ENCODE measurements around the gene CAPN2. TPM values are rescaled to one million over a fixed set of nuclear protein-coding genes. Genes with fewer than 3 reads are reported as not detected.

Gene CAPN2
- total RNA-seq, 1 experiment from 2014 or later = not detected

GRCh38 chr1:223717695-223718363 is 5.5 kb downstream of the CAPN2 start:
- Histone ChIP-seq H4K20me1 (ENCODE audit: insufficient read depth, low read depth, low read length) (no peaks in the 10 kb centered on the region), H3K36me3 (ENCODE audit: insufficient read depth, low read length) (no peaks in the 10 kb centered on the region), H3K27me3 (ENCODE audit: low read length) (no peaks in the 10 kb centered on the region), H3K4me2 (ENCODE audit: low read depth, low read length, poor library complexity, severe bottlenecking) (no peak overlapping the region), H3K4me1 (ENCODE audit: low read length) (no peaks in the 10 kb centered on the region), H3K9ac (ENCODE audit: low read length) (no peak overlapping the region), H2AFZ (ENCODE audit: low read length) (no peak overlapping the region), H3K27ac (ENCODE audit: low read length) (no peak overlapping the region), H3K4me3 (ENCODE audit: low read length) (no peak overlapping the region), H3K79me2 (ENCODE audit: low read length) (no peaks in the 10 kb centered on the region), H3K9me3 (ENCODE audit: low read length) (no peaks in the 10 kb centered on the region), H3K9me2 (replicated peaks; ENCODE audit: insufficient read depth, low read length) (no peaks in the 10 kb centered on the region)
- no peak for DNase-seq

DNA sequence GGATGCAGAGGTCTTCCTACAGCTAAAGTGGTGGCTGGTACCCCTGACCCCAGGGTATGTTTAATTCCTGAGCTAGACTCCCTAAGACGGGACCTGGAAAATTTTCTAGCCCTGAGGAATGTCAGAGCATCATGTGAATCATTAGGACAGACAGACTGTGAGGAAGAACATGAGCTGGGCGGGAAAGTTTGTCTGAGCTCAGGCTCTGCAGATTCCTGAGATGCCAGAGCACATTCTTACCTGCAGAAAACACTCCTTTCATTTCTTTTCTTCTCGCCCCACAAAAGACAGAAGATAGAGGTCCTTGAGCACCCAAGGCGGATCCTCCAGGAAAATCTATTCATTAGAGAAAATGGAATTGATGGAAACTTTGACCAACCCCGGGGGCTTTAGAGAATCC is 6.5 kb downstream of the CAPN2 start:
- no peaks in the 10 kb centered on the region for H3K4me1 ChIP-seq (ENCODE audit: low read length)
- no peaks in the 10 kb centered on the region for H3K36me3 ChIP-seq (ENCODE audit: insufficient read depth, low read length)
- H3K9me2 ChIP-seq (replicated peaks; ENCODE audit: insufficient read depth, low read length) = no peaks in the 10 kb centered on the region
- no peak overlapping the region for H3K9ac ChIP-seq (ENCODE audit: low read length)
- no peak overlapping the region for H2AFZ ChIP-seq (ENCODE audit: low read length)
- H3K9me3 ChIP-seq (ENCODE audit: low read length) = no peaks in the 10 kb centered on the region
- no peak for DNase-seq
- no peaks in the 10 kb centered on the region for H3K79me2 ChIP-seq (ENCODE audit: low read length)
- no peak overlapping the region for H3K4me3 ChIP-seq (ENCODE audit: low read length)
- H3K4me2 ChIP-seq (ENCODE audit: low read depth, low read length, poor library complexity, severe bottlenecking) = no peak overlapping the region
- no peak overlapping the region for H3K27ac ChIP-seq (ENCODE audit: low read length)
- H4K20me1 ChIP-seq (ENCODE audit: insufficient read depth, low read depth, low read length) = no peaks in the 10 kb centered on the region
- H3K27me3 ChIP-seq (ENCODE audit: low read length) = no peaks in the 10 kb centered on the region

GRCh38 chr1:223720971-223721591 is 8.7 kb downstream of the CAPN2 start:
- Histone ChIP-seq H4K20me1 (ENCODE audit: insufficient read depth, low read depth, low read length) (no peaks in the 10 kb centered on the region), H3K79me2 (ENCODE audit: low read length) (no peaks in the 10 kb centered on the region), H3K9me3 (ENCODE audit: low read length) (no peaks in the 10 kb centered on the region), H3K4me1 (ENCODE audit: low read length) (no peaks in the 10 kb centered on the region), H3K27ac (ENCODE audit: low read length) (no peak overlapping the region), H3K4me2 (ENCODE audit: low read depth, low read length, poor library complexity, severe bottlenecking) (no peak overlapping the region), H3K4me3 (ENCODE audit: low read length) (no peak overlapping the region), H3K27me3 (ENCODE audit: low read length) (no peaks in the 10 kb centered on the region), H3K36me3 (ENCODE audit: insufficient read depth, low read length) (no peaks in the 10 kb centered on the region), H3K9ac (ENCODE audit: low read length) (no peak overlapping the region), H2AFZ (ENCODE audit: low read length) (no peak overlapping the region), H3K9me2 (replicated peaks; ENCODE audit: insufficient read depth, low read length) (no peaks in the 10 kb centered on the region)
- no peak for DNase-seq

DNA sequence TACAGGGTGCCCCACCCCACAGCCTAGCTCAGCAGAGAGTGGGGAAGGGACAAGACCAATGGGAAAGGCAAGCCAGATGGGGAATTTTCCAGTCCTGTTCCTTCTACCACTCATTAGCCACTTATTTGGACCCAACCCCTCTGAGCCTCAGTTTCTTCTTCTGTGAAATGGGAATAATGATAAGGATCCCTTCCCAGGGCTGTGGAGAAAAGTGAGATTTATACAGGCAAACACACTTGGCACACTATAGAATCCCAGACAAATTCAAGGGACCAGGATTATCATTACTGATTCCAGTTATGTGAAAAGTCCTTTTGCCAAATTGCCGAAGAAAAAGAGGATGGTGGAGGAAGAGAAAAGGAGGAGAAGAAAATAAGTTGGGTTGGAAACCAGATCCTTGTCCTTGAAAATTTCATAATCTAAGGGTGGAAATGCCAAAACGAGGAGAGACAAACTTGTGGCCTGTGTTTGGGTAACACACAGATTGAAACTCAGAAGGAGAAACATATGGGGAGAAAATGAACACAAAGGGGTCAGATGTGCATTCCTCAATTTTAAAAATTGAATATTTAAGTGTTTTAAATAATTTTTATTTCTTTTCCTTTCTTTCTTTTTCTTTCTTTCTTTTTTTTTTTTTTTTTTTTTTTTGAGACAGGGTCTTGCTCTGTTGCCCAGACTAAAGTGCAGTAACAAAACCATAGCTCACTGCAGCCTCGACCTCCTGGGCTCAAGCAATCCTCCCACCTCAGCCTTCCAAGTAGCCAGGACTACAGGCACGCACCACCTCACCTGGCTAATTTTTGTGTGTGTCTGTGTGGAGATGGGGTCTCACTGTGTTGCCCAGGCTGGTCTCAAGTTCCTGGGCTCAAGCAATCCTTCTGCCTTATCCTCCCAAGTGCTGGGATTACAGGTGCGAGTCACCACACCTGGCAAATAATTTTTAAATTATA is 9.6 kb downstream of the CAPN2 start:
- H3K27me3 ChIP-seq (ENCODE audit: low read length) = no peaks in the 10 kb centered on the region
- H3K4me1 ChIP-seq (ENCODE audit: low read length) = no peaks in the 10 kb centered on the region
- no peak overlapping the region for H3K9ac ChIP-seq (ENCODE audit: low read length)
- H3K36me3 ChIP-seq (ENCODE audit: insufficient read depth, low read length) = no peaks in the 10 kb centered on the region
- no peaks in the 10 kb centered on the region for H4K20me1 ChIP-seq (ENCODE audit: insufficient read depth, low read depth, low read length)
- no peak overlapping the region for H3K4me3 ChIP-seq (ENCODE audit: low read length)
- H3K9me2 ChIP-seq (replicated peaks; ENCODE audit: insufficient read depth, low read length) = no peaks in the 10 kb centered on the region
- no peaks in the 10 kb centered on the region for H3K79me2 ChIP-seq (ENCODE audit: low read length)
- H3K9me3 ChIP-seq (ENCODE audit: low read length) = no peaks in the 10 kb centered on the region
- H3K4me2 ChIP-seq (ENCODE audit: low read depth, low read length, poor library complexity, severe bottlenecking) = no peak overlapping the region
- H2AFZ ChIP-seq (ENCODE audit: low read length) = no peak overlapping the region
- H3K27ac ChIP-seq (ENCODE audit: low read length) = no peak overlapping the region
- no peak for DNase-seq

GRCh38 chr1:223723351-223723904 is 11.1 kb downstream of the CAPN2 start:
- no peak overlapping the region for H3K9ac ChIP-seq (ENCODE audit: low read length)
- no peak overlapping the region for H3K27ac ChIP-seq (ENCODE audit: low read length)
- no peaks in the 10 kb centered on the region for H3K9me3 ChIP-seq (ENCODE audit: low read length)
- H3K9me2 ChIP-seq (replicated peaks; ENCODE audit: insufficient read depth, low read length) = no peaks in the 10 kb centered on the region
- no peaks in the 10 kb centered on the region for H3K4me1 ChIP-seq (ENCODE audit: low read length)
- H3K4me3 ChIP-seq (ENCODE audit: low read length) = no peak overlapping the region
- no peaks in the 10 kb centered on the region for H3K36me3 ChIP-seq (ENCODE audit: insufficient read depth, low read length)
- no peaks in the 10 kb centered on the region for H3K79me2 ChIP-seq (ENCODE audit: low read length)
- H2AFZ ChIP-seq (ENCODE audit: low read length) = no peak overlapping the region
- H4K20me1 ChIP-seq (ENCODE audit: insufficient read depth, low read depth, low read length) = no peaks in the 10 kb centered on the region
- H3K4me2 ChIP-seq (ENCODE audit: low read depth, low read length, poor library complexity, severe bottlenecking) = no peak overlapping the region
- no peaks in the 10 kb centered on the region; the same call in 1 of the 2 replicates for H3K27me3 ChIP-seq (ENCODE audit: low read length)
- DNase-seq = no peak

- H2AFZ ChIP-seq (ENCODE audit: low read length) = no peak overlapping the region
- H3K27me3 ChIP-seq (ENCODE audit: low read length) = no peaks in the 10 kb centered on the region; the same call in 1 of the 2 replicates
- no peak overlapping the region for H3K27ac ChIP-seq (ENCODE audit: low read length)
- no peaks in the 10 kb centered on the region for H3K36me3 ChIP-seq (ENCODE audit: insufficient read depth, low read length)
- no peaks in the 10 kb centered on the region for H3K79me2 ChIP-seq (ENCODE audit: low read length)
- H3K9me2 ChIP-seq (replicated peaks; ENCODE audit: insufficient read depth, low read length) = no peaks in the 10 kb centered on the region
- H3K9me3 ChIP-seq (ENCODE audit: low read length) = no peaks in the 10 kb centered on the region
- H3K4me1 ChIP-seq (ENCODE audit: low read length) = no peaks in the 10 kb centered on the region
- no peak overlapping the region for H3K9ac ChIP-seq (ENCODE audit: low read length)
- H3K4me2 ChIP-seq (ENCODE audit: low read depth, low read length, poor library complexity, severe bottlenecking) = no peak overlapping the region
- no peak overlapping the region for H3K4me3 ChIP-seq (ENCODE audit: low read length)
- no peaks in the 10 kb centered on the region for H4K20me1 ChIP-seq (ENCODE audit: insufficient read depth, low read depth, low read length)
- no peak for DNase-seq
Measured at GRCh38 chr1:223724376-223724775, 12.0 kb downstream of the CAPN2 start.

DNA sequence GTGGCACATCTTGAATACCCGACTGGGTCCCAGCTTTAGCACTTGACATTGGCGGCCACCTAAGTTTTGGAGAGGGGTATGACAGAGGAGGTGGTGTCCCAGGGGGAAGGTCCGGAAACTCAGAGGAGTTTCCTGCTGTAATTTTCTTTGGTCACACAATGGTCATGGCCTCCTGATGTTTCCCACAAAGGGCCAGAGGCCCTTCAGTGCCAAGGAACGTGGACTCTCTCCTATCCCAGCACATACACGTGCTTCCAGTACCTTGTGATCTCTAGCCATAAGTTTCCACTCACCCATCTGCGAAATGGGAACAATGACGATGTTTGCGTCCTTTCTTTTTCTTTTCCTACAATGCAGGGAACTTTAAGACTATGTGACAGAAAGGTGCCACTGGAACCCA is 13.2 kb downstream of the CAPN2 start:
- H3K27me3 ChIP-seq (ENCODE audit: low read length) = no peaks in the 10 kb centered on the region; the same call in 1 of the 2 replicates
- no peak overlapping the region for H3K4me3 ChIP-seq (ENCODE audit: low read length)
- no peaks in the 10 kb centered on the region for H4K20me1 ChIP-seq (ENCODE audit: insufficient read depth, low read depth, low read length)
- no peak overlapping the region for H2AFZ ChIP-seq (ENCODE audit: low read length)
- no peak overlapping the region for H3K4me2 ChIP-seq (ENCODE audit: low read depth, low read length, poor library complexity, severe bottlenecking)
- H3K36me3 ChIP-seq (ENCODE audit: insufficient read depth, low read length) = no peaks in the 10 kb centered on the region
- no peak for DNase-seq
- no peak overlapping the region for H3K9ac ChIP-seq (ENCODE audit: low read length)
- H3K79me2 ChIP-seq (ENCODE audit: low read length) = no peaks in the 10 kb centered on the region
- no peaks in the 10 kb centered on the region for H3K9me3 ChIP-seq (ENCODE audit: low read length)
- no peaks in the 10 kb centered on the region for H3K9me2 ChIP-seq (replicated peaks; ENCODE audit: insufficient read depth, low read length)
- H3K27ac ChIP-seq (ENCODE audit: low read length) = no peak overlapping the region
- H3K4me1 ChIP-seq (ENCODE audit: low read length) = no peaks in the 10 kb centered on the region

Data from Karpas-422 (cell line).